ENCODE measurements around the gene SORBS1. TPM values are rescaled to one million over a fixed set of nuclear protein-coding genes. Genes with fewer than 3 reads are reported as not detected.

Gene SORBS1
- total RNA-seq, 1 donor from 2014 or later: 28.2 TPM

DNA sequence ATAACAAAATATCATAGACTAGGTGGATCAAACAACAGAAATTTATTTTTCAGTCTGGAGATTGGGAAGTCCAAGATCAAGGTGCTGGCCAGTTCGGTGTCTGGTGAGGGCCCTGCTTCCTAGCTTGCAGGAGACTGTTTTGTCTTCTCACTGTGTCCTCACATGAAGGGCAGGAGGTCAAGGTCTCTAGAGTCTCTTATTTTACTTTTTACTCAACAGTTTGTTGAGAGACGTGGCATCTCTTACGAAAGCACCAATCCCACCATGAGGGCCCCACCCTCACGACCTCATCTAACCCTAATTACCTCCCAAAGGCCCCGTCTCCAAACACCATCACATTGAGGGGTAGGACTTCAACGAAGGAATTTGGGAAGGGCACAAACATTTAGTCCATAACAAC is 41.2 kb upstream of the SORBS1 start:
- H3K27me3 Mint-ChIP-seq: no peaks in the 10 kb centered on the region
- H3K36me3 Mint-ChIP-seq: peaks cover 8% of the 10 kb centered on the region
- H3K27ac Mint-ChIP-seq: no peak overlapping the region
- no peak for TF ChIP-seq CTCF (conservative IDR thresholded peaks at IDR 0.05)
- no peaks in the 10 kb centered on the region for H3K9me3 Mint-ChIP-seq
- H3K4me1 Mint-ChIP-seq (ENCODE audit: unreplicated experiment): peaks cover 15% of the 10 kb centered on the region
- DNase-seq (ENCODE audit: extremely low spot score, unreplicated experiment): no peak
- no peak overlapping the region for H3K4me3 Mint-ChIP-seq

DNA sequence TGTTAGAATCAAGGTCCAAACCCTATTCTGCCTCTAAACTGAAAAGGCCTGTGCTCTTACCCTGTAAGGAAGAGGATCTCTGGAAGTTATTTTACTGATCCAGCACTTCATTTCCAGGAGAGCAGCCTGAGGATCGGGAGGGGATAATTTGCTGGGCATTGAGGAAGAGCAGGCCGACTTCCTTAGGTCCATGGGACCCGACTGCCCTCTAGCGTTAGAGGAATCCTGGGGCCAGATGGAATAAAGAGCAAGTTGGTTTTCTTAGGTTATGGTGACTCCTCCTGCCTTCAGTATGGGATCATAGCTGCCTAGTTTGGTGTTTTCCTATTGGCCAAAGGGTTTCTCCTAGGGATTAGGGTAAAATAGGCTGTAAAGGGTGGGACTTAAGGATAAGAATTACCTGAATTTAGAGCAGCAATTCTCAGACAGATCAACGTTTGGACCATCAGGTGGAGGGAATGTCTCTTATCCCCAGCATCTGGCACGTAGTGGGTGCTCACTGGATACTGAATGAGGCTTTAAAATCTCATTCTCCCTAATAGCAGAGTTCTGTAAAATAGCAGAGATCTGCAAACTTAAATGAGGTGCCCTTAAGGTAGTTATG is 40.0 kb upstream of the SORBS1 start:
- DNase-seq (ENCODE audit: extremely low spot score, unreplicated experiment): peak; percentile 78
- H3K4me1 Mint-ChIP-seq (ENCODE audit: unreplicated experiment): peaks cover 15% of the 10 kb centered on the region
- H3K27ac Mint-ChIP-seq: no peak overlapping the region
- H3K27me3 Mint-ChIP-seq: peaks cover 3% of the 10 kb centered on the region
- H3K9me3 Mint-ChIP-seq: peaks cover 7% of the 10 kb centered on the region
- no peak overlapping the region for H3K4me3 Mint-ChIP-seq
- peak; percentile 97 for TF ChIP-seq CTCF (conservative IDR thresholded peaks at IDR 0.05)
- peaks cover 7% of the 10 kb centered on the region for H3K36me3 Mint-ChIP-seq

DNA sequence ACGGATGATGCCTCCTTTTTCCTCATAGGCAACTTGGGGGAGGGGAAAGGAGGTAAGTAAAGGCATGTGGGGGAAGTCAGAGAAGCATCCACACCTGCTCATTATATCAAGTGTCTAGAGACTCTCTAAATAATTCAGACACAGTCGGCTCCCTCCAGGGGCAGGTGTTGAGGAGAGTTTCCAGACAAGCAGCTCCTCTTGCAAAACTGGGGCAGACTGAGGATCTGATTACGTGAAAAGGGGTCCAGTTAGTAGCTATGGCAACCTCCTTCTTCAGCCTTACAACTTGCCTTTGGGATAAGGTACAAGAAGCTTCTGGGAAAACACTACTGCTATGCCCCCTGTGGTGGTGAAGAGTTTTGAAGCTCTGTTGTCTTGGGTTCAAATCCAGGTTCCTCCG is 39.0 kb upstream of the SORBS1 start:
- no peak for DNase-seq (ENCODE audit: extremely low spot score, unreplicated experiment)
- Mint-ChIP-seq H3K27me3 (peaks cover 3% of the 10 kb centered on the region), H3K4me3 (no peak overlapping the region), H3K27ac (no peak overlapping the region), H3K9me3 (peaks cover 8% of the 10 kb centered on the region), H3K4me1 (ENCODE audit: unreplicated experiment) (peaks cover 12% of the 10 kb centered on the region), H3K36me3 (peaks cover 4% of the 10 kb centered on the region)
- TF ChIP-seq CTCF (conservative IDR thresholded peaks at IDR 0.05): no peak

- no peak for DNase-seq (ENCODE audit: extremely low spot score, unreplicated experiment)
- Mint-ChIP-seq H3K4me3 (no peak overlapping the region), H3K36me3 (no peaks in the 10 kb centered on the region), H3K9me3 (peaks cover 8% of the 10 kb centered on the region), H3K27ac (no peak overlapping the region), H3K27me3 (peaks cover 3% of the 10 kb centered on the region), H3K4me1 (ENCODE audit: unreplicated experiment) (peaks cover 8% of the 10 kb centered on the region)
- no peak for TF ChIP-seq CTCF (conservative IDR thresholded peaks at IDR 0.05)
Observed at GRCh38 chr10:95597788-95598187, 36.6 kb upstream of the SORBS1 start.

DNA sequence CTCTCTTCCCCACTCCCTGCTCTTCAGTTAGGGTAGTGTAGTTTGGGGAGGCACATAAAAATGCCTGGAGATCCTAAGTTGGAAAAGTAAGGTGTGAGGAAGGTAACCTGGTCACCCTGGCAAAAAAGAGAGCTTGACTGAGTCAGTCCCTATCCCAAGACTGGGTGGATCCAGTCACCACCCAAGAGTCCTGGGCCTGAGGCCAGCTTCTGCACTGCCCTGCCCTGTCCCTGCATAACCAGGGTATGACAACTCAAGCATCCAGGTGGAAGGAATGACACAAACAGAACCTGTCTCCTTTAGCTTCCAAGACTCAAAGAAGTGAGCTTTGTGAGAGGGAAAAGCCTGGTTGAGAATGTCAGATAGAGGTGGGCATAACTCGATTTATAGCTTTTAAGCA is 26.9 kb upstream of the SORBS1 start:
- no peak overlapping the region for H3K4me3 Mint-ChIP-seq
- no peak for TF ChIP-seq CTCF (conservative IDR thresholded peaks at IDR 0.05)
- no peak overlapping the region for H3K27ac Mint-ChIP-seq
- H3K4me1 Mint-ChIP-seq (ENCODE audit: unreplicated experiment): no peaks in the 10 kb centered on the region
- H3K9me3 Mint-ChIP-seq: no peaks in the 10 kb centered on the region
- H3K27me3 Mint-ChIP-seq: peaks cover 3% of the 10 kb centered on the region
- no peak for DNase-seq (ENCODE audit: extremely low spot score, unreplicated experiment)
- no peaks in the 10 kb centered on the region for H3K36me3 Mint-ChIP-seq

Data from type B pancreatic cell (in vitro differentiated cells).